ENCODE results near the gene AK3.
A peak's percentile ranks its signal among the peaks of the same experiment; 100 is the strongest.

Gene AK3

GRCh38 chr9:4706021-4706420 is 35.0 kb downstream of the AK3 start:
- DNase-seq (ENCODE audit: low read depth), result no peak

DNA sequence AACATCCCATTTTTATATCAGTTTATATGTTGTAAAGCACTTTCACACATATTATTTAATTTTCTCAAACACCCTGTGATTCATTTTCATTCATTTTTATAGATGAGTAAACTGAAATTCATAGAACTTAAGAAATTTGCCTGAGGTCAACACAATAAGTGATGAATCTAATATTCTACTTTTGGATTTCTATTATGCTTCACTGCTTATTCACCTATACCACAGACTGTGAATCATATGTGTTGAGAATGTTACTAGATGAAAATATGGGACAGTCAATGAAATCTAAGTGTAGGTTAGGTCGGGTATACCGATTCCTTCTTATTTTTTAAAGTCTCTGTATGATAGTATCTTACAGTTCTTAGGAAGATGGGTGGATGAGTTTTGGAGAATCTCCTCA is 36.9 kb downstream of the AK3 start:
- DNase-seq (ENCODE audit: low read depth), result no peak

GRCh38 chr9:4701526-4701925 is 39.5 kb downstream of the AK3 start:
- no peak for DNase-seq (ENCODE audit: low read depth)

DNA sequence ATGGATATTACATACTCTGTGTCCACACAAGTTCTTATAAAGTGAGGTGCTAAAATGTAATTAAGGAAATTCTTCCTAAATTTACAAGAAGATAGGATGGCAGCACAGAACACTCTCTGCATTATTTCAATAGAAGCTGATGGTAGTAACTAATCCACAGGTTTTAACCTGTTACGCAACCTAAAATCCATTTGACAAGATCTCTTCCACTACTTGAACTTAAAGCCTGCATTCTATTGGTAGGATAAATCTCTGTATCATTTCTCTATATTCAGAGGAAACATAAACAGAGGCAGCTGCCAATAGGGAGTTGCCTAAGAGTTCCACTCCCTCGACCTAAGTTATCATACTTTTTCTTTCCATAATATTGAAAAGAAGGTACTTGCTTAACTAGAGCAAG is 40.1 kb downstream of the AK3 start:
- DNase-seq (ENCODE audit: low read depth), result no peak

DNA sequence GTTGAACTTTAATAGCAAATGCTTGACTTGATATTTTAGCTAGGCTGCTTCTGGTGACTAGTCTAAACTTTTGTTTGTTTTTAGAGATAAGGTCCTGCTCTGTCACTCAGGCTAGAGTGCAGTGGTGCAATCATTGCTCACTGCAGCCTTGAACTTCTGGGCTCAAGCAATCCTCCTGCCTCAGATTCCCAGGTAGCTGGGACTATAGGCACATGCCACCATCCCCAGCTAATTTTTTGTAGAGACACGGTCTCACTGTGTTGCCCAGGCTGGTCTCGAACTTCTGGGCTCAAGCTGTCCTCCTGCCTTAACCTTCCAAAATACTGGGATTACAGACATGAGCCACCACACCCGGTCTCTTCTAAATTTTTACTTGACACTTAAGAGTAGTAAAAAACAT is 40.9 kb downstream of the AK3 start:
- no peak for DNase-seq (ENCODE audit: low read depth)

DNA sequence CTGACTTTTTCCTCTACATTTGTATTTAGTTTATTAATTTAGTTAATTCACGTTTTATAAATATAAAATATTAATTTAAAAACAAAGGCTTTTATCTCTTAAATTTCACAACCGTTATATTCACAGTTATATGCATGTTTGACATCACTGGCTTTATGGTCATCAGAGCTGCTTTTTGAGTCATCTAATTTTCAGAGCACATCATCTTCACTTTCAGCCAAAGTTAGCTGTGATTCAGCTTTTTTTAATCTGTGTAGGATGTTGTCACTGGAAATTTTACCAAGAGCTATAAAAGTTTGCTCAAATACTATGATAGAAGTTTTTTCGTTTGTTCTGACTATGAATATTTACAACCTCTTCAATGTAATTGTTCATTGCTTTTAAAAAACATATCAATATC is 49.2 kb downstream of the AK3 start:
- no peak for DNase-seq (ENCODE audit: low read depth)

DNA sequence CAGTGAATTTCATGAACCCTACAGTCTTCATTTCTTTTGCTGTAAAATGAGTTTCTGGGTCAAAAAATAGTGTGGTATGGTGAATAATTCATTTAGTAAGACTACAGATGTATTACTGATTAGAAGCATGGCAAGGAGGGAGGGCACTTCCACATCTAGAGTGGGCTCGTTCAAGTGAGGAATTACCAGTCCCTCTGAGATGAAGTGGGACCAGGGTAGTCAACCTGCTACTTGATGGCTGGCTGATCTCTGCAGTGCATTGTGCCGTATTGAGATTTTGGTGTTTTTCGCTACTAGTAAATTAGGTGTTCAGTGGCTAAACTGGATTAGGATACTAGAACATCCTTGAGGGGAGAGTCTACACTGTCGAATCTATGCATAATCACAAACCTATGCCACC is 50.9 kb downstream of the AK3 start:
- no peak for DNase-seq (ENCODE audit: low read depth)

- no peak for DNase-seq (ENCODE audit: low read depth)
These were observed 51.3 kb downstream of the AK3 start for GRCh38 chr9:4689687-4690104.

DNA sequence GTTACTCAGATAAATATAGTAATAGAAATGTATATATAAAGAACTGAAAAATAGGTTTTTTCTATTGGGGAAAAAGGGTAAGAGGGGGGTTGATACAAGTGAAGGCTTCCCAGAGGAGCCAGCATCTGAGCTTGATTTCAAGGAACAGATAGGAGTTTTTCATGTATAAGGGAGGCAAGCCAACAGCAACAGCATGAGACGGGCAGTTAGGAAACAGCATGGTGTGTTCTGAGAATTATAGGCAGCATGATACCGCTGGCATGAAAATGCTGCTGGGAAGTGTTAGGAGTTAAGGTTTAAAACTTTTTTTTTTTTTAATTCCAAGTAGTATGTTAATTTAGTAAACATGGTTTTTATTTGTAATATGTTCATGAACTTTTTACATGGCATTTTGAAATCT is 52.0 kb downstream of the AK3 start:
- DNase-seq (ENCODE audit: low read depth), result no peak

- DNase-seq (ENCODE audit: low read depth), result no peak
These were observed 54.4 kb downstream of the AK3 start for GRCh38 chr9:4686584-4686983.

GRCh38 chr9:4686112-4686511 is 54.9 kb downstream of the AK3 start:
- DNase-seq (ENCODE audit: low read depth), result no peak

GRCh38 chr9:4684820-4685219 is 56.2 kb downstream of the AK3 start:
- DNase-seq (ENCODE audit: low read depth), result no peak

- DNase-seq (ENCODE audit: low read depth), result no peak
These were observed 60.3 kb downstream of the AK3 start for GRCh38 chr9:4680750-4681149.

DNA sequence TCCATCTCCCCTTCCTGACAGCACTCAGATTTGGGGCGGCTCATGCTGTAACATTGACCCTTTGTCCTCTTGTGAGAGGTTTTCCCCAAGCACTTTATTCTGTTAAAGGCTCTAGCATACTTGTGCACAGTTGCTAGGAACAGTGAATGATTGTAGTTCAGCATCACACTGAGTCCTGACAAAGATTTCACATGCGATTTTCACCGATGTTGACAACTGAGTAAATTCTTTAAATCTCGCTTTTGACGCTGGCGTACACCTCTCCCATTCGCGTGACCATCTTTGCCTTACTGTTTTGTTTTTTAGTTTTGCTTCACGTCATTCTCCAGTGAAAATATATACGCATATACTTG is 60.9 kb downstream of the AK3 start:
- DNase-seq (ENCODE audit: low read depth), result no peak

GRCh38 chr9:4679268-4680172 is 61.5 kb downstream of the AK3 start, which contains the start of gene CDC37L1:
CDC37L1 (plus strand) TSS chr9:4679569; CDS start chr9:4679768, 199 bp downstream.
- DNase-seq (ENCODE audit: low read depth), result peak; percentile 99

DNA sequence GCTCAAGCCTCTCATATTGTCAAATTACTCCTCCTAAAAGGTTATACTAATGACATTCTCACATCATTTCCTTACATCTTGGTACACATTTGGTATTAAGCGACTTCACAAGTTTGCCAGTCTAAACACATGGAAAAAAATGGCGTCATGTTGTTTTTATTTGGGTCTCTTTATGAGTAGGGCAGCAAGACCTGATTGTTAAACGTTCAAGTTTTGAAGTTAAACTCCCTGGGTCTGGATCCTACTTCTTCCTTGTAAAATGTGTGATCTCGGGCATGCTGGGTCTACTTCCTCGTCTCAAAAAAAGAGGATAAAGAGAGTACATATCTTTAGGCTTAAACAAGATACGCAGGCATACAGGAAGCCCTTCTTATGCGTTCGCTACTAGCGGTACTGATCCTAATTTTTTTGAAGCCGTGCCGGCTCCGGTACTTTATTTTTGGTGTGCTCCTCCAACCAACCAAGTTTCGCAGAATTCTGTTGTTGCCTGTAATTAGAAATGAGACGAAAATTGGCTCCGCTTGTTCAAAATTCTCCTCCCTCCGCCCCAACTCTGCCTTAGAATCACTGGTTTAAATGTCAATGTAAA is 62.2 kb downstream of the AK3 start:
- no peak for DNase-seq (ENCODE audit: low read depth)

GRCh38 chr9:4677392-4677791 is 63.6 kb downstream of the AK3 start:
- no peak for DNase-seq (ENCODE audit: low read depth)

DNA sequence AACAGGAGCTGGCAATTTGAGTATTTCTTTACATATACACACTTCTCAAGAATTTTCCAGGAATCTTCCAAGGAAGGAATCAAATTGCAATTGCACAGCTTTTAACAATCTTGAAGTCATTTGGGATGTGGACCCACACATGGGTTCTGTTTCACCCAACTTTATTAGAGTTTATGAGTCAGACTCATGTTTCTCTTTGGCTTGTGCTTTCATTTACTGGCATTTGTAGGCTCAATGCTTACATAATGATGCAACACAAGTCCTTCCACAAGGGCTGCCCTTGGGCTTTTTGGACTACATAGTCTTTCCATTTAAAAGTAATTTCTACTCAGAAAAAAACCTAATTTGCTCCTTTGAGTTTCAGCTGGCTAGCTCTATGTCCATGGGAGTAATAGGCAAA is 66.2 kb downstream of the AK3 start:
- DNase-seq (ENCODE audit: low read depth), result no peak

- no peak for DNase-seq (ENCODE audit: low read depth)
These were observed 69.3 kb downstream of the AK3 start for GRCh38 chr9:4671737-4672136.

DNA sequence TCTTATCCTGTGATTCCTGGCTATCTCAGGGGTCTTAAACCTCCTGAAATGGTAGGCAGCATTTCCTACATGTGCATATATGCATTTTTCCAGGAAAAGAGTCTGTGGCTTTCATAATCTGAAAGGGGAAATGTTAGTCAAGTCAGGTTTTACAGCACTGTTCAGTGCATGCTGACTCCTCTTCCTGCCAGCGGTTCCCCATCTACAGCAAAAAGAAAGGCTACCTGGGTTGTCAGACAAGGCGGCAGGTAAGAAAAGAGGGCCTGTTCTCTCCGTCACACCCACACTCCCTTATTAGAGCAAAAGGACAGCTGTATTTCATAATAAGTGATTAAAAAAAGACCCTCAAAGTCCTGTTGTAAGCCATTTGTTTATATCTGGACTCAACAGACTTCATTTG is 70.4 kb downstream of the AK3 start:
- no peak for DNase-seq (ENCODE audit: low read depth)

DNA sequence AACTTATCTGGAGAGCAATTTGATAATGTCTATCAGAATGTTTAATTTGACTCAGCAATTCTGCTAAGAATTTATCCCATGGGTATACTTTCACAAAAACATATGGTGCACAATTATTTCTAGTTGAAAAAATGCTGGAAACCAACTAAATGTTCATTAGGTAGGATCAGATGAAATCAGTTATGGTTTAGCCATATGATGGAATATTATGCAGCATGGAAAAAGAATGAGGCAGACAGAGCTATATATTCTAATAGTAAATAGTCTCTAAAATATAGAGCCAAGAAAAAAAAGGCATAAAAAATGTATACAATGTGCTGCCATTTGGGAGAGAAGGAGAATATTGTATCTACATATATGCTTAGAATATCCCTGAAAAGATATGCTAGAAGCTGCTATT is 71.1 kb downstream of the AK3 start:
- DNase-seq (ENCODE audit: low read depth), result no peak

DNA sequence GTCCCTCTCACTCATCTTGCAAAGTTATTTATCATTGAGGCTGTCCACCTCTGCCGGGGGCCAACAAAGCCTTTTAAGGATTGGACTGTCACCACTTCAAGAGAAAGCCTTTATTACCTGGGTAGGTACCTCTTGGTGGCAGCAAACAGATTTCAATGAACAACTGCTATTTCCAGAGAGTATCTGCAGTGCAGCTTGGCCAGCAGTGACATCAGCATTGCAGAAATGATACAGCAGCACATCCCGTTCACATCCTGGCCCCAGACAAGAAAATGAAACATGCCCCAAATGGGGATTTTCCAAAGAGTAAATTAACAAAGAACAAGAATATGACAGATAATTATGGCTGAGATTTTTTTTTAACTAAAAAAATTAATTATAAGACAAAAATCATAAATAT is 72.4 kb downstream of the AK3 start:
- DNase-seq (ENCODE audit: low read depth), result no peak

DNA sequence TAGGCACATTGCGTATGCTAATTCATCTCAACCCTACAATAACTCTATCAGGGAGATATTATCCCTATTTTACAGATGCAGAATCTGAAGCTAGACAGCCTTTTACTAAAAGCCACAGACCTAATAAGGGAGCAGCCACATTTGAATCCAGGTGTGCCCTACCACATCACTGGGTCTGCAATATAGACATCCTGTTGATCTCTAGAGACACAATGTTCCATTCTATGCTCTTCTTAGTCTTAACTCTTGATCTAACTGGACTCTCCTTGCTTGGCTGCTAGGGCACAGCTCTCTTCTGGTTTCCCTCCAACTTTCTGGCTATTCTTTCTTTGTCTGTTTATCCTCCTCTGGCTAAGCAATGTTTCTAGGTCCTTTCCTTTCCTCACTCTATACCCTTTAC is 73.3 kb downstream of the AK3 start:
- no peak for DNase-seq (ENCODE audit: low read depth)
